PFSK-1 (cell line): ENCODE data around the gene DAAM2.

ENCODE experiments used
- POLR2AphosphoS5 ChIP-seq: IDR thresholded peaks from 2 replicates; pipeline ENCODE4 v1.6.1; 2012; ENCODE audit warnings: low read depth, mild to moderate bottlenecking, control low read depth, low read length, moderate library complexity
- SIN3A ChIP-seq: IDR thresholded peaks from 2 replicates; pipeline ENCODE4 v1.6.1; 2012; ENCODE audit warnings: mild to moderate bottlenecking, low read length, moderate library complexity, borderline replicate concordance; ENCODE audit not compliant: insufficient read depth
- TAF1 ChIP-seq: IDR thresholded peaks from 2 replicates; pipeline ENCODE4 v1.6.1; 2012; ENCODE audit warnings: low read length, control low read depth, borderline replicate concordance; ENCODE audit not compliant: insufficient read depth
- TF ChIP-seq, protein P1 (sequence below), 2 experiments: IDR thresholded peaks; 2 replicates each; pipeline versions ENCODE4 v1.6.1 to v1.8.0; 2011 to 2012; ENCODE audit warnings: low read depth in 2 of 2, low read length in 2 of 2, control low read depth in 1 of 2, inconsistent platforms in 1 of 2, mild to moderate bottlenecking in 1 of 2, moderate library complexity in 1 of 2; ENCODE audit not compliant: insufficient read depth in 1 of 2

DNA sequence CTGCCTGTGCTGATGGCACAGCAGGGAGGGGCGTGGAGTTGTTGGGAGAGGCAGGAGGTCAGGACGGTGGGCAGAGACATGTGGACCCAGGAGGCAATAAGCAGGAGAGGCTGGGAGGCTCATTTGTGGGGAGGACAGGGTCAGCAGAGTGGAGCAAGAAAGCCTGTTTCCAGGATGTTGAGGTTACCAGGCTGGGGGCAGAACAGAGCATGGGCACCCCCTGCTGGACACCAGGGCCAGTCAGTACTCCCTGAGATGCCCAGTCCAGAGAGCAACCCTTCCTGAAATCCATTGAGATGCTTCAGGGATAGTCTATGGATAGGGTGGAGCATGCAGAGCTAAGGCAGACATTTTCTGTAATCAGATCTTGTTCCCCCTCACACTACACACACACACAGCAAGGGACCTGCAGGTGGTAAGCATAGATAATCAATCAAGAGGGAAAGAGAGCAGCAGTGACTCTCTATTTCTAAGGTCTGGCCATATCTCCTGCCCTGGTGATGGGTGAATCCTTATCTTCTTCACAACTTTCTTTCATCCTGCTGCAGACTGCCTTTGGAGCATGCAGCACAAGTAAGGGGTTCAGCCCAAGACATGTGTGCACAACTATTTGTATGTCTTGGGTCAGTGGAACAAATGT lies 100.4 kb downstream of the DAAM2 start:
- TF ChIP-seq POLR2AphosphoS5 (no peak), SIN3A (no peak), TAF1 (no peak)
- TF ChIP-seq, protein P1, sequence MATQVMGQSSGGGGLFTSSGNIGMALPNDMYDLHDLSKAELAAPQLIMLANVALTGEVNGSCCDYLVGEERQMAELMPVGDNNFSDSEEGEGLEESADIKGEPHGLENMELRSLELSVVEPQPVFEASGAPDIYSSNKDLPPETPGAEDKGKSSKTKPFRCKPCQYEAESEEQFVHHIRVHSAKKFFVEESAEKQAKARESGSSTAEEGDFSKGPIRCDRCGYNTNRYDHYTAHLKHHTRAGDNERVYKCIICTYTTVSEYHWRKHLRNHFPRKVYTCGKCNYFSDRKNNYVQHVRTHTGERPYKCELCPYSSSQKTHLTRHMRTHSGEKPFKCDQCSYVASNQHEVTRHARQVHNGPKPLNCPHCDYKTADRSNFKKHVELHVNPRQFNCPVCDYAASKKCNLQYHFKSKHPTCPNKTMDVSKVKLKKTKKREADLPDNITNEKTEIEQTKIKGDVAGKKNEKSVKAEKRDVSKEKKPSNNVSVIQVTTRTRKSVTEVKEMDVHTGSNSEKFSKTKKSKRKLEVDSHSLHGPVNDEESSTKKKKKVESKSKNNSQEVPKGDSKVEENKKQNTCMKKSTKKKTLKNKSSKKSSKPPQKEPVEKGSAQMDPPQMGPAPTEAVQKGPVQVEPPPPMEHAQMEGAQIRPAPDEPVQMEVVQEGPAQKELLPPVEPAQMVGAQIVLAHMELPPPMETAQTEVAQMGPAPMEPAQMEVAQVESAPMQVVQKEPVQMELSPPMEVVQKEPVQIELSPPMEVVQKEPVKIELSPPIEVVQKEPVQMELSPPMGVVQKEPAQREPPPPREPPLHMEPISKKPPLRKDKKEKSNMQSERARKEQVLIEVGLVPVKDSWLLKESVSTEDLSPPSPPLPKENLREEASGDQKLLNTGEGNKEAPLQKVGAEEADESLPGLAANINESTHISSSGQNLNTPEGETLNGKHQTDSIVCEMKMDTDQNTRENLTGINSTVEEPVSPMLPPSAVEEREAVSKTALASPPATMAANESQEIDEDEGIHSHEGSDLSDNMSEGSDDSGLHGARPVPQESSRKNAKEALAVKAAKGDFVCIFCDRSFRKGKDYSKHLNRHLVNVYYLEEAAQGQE (IDR thresholded peaks at IDR 0.05; ENCODE audit: insufficient read depth in 1 of 2, low read depth in 2 of 2, low read length in 2 of 2) = no peak
